KG1 (cell line): ENCODE data around the gene PHKG1.
"Not testable (repeated sequence)": the region's sequence is repeated elsewhere in the genome, so short reads cannot be mapped to it uniquely, and the experiment has no call there.

Source experiments
- DNase-seq: peaks from one replicate; lab custom pipeline; 2025; lab: John Stamatoyannopoulos, UW

Gene PHKG1

DNA sequence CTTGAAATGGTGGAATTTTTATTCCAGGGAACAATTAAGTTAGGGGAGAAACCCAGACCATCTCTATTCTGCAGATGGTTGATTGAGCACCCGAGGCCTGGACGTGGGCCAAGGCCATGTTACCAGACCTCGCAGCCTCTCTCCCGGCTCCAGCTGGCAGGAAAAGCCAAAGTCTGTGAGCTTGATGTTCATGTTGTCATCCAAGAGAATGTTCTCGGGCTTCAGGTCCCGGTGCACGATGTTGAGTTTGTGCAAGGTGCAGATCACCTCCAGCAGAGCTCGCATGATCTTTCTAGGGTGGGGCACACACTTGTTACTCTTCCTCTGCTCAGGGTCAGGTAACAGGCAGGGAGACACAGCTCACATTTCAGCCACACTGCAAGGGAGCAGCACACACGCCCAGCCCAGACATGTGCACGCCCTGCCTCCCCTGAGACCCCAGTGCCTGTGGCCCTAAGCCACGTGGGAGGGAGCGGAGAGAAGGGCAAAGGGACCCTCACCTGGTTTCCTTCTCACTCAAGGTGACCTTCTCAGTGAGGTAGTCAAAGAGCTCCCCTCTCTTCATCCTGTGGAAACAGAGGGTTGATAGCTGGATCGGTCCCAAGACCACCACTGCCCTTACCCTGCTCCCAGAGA lies 9.5 kb downstream of the PHKG1 start:
- no peak for DNase-seq

DNA sequence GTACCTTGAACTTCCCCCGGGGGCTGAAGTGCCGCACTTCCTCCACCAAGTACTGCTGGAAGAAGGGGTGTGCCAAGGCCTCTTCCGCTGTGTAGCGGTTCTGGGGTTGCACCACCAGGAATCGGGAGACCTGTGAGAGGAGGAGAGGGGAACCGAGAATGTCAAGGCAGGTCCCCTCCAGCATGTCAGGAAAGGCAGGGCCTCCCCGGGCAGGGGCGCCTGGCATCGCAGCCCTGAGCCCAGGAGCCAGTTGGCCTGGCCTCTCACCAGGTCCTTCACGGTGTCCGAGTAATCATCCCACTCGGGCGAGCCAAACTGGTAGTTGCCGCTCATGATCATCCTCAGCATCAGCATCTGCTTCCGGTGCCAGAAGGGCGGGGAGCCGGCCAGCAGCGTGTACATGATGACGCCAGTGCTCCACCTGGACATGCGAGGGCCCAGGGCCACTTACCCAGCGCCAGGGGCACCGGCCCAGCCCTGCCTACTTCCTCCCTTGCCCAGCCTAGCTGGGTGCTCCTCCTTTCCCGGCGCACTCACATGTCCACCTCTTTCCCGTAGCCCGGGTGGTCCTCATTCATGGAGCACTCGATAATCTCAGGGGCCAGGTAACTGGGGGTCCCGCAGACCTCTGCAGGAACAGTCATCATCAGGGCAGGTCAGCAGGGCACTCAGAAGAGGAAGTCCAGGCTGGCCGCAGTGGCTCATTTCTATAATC lies 11.0 kb downstream of the PHKG1 start:
- DNase-seq = no peak

DNA sequence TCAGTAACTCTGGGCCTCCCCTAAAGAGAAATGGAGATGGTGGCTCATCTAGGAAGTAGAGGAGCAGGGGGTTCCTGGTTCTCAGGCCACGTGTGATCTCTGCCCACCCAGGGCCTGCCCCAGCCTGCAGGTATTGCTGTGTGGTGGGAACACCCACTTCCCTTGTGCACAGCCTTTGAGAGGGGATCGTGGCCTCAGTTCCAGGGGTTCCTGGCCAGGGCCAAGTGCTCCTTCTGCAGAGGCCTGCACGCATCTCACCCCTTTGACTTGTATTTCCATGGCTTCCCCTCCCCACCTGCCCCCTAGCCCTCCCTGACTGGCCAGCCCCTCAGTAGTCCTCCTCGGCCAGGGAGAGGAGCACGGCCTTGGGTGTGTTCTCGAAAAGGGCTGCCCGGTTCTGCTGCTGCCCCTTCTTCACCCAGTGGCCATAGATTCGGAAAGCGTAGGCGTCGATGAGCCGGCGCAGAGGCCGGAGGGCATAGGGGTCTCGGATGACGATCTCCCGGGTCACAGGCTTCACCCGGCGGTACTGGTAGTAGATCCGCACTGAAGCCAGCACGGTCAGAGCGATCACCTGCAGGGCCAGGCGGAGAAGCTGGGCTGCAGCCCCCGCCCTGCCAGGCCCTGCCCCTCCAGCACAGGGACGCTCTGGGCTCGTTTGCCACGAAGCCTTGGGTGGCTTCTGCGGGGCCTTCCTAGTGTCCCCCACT lies 11.9 kb downstream of the PHKG1 start:
- not testable (repeated sequence) for DNase-seq

DNA sequence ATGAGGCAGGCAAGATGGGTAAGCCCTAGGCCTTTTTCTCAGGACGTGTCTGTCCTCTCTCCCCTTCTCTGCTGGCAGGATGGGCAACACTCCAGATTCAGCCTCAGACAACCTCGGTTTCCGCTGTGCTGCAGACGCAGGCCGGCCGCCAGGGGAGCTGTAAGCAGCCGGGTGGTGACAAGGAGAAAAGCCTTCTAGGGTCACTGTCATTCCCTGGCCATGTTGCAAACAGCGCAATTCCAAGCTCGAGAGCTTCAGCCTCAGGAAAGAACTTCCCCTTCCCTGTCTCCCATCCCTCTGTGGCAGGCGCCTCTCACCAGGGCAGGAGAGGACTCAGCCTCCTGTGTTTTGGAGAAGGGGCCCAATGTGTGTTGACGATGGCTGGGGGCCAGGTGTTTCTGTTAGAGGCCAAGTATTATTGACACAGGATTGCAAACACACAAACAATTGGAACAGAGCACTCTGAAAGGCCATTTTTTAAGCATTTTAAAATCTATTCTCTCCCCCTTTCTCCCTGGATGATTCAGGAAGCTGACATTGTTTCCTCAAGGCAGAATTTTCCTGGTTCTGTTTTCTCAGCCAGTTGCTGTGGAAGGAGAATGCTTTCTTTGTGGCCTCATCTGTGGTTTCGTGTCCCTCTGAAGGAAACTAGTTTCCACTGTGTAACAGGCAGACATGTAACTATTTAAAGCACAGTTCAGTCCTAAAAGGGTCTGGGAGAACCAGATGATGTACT lies 13.1 kb downstream of the PHKG1 start:
- DNase-seq = no peak

DNA sequence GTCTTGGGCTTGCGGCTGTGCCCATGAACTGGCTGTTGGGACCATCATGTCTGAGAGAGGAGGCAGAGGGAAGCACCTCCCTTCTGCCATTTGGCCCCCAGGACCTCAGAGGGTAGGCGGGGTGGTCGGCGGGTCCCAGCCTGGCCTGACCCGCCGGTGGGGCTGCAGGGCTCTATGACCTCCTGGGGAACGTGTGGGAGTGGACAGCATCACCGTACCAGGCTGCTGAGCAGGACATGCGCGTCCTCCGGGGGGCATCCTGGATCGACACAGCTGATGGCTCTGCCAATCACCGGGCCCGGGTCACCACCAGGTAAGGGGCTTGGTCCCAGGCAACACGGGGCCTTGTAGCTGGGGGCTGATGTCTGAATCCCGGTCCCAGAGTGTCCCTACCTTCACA lies 14.6 kb downstream of the PHKG1 start:
- no peak for DNase-seq

DNA sequence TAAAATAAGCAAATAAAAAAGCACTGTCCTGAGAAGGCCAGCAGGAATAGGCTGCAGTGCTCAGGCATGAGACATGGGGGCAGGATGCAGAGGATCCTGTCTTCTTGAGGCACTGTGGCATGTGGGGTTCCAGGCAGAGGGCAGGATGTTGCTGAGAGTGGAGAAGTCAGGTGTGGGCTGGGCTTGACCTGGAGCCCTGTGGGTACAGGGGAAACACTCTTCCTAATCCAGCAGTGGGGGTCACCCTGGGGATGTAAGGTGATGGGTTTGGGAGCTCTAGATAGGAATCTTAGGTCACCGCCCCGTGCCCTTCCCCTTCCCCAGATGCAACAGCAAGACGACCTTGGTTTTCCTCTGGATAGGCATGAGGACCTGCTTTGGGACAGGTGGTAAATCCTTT lies 15.1 kb downstream of the PHKG1 start:
- no peak for DNase-seq

DNA sequence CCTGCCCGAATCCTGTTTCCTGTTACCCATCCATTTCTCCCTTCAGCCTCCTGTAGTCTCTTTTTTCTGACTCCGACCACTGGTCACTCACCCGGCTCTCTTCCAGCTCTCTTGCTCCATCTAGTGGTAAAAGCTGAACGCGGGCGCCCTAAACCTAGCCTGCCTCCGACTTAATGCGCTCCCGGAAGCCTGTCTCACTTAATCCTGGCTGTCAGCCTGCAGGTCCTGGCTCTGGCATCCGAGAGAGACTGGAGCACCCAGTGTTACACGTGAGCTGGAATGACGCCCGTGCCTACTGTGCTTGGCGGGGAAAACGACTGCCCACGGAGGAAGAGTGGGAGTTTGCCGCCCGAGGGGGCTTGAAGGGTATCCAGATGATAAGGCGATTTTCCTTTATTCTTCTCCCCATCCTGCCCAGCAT lies 18.4 kb downstream of the PHKG1 start:
- DNase-seq = no peak

DNA sequence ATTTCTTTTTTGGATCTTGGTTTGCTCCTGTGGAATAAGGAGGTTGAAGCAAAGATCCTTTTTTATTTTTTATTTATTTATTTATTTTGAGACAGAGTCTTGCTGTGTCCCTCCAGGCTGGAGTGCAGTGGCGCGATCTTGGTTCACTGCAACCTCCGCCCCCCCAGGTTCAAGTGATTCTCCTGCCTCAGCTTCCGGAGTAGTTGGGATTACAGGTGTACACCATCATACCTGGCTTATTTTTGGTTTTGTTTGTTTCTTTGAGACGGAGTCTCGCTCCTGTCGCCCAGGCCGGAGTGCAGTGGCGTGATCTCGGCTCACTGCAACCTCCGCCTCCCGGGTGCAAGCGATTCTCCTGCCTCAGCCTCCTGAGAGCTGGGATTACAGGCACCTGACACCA lies 26.4 kb downstream of the PHKG1 start:
- not testable (repeated sequence) for DNase-seq

DNA sequence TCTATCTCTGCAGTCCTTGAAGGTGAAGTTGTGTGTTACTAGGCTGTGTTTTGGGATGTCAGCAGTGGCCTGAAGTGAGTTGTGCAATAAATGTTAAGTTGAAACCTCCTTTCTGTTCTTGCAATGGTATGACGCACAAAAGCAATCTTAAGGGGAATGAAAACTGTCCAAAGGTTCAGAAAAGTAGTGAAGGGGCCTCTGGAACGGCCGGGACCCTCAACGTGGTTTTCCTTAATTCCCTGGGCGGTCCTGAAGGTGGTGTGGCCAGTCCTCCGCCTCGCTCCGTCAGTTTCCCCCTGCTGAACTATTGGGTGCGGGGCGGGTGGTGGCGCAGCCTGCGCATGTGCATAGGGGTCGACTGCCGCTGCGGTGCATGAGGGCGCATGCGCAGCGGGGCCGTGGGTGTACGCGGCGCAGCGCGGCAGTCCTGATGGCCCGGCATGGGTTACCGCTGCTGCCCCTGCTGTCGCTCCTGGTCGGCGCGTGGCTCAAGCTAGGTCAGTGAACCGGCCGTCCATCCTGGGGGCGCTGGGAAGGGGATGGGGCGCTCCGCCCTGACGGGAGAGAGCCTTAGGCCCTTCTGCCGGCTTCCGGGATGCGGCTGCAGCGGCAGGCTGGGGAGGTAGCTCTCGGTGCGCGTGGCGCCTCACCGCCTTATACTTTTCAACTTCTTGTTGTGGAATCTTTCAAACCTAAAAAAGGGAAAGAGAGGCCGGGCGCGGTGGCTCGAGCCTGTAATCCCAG lies 28.7 kb downstream of the PHKG1 start, which contains the start of gene SUMF2:
SUMF2 (plus strand) TSS at position 405 of the 744 bp plus-strand sequence; CDS start at position 431, 26 bp downstream.
- peak; percentile 78 for DNase-seq

DNA sequence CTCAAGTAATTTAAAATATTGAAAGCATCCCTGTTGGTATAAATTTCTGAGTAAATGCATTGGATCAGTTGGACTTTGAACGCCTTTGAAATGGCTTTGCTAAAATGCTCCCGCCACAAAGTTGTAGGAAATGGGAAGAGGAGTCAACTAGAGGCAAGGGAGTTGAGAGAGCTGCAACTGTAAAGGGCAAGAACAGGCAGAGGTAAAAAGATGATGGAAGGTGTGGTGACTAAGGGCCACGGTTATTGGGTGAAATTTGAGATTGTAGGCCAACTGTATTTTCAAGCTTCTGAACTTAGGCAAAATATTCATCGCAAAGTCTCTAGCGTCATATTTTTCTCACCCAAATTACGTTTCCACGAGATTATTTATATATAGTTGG lies 29.3 kb downstream of the PHKG1 start:
- DNase-seq = no peak

DNA sequence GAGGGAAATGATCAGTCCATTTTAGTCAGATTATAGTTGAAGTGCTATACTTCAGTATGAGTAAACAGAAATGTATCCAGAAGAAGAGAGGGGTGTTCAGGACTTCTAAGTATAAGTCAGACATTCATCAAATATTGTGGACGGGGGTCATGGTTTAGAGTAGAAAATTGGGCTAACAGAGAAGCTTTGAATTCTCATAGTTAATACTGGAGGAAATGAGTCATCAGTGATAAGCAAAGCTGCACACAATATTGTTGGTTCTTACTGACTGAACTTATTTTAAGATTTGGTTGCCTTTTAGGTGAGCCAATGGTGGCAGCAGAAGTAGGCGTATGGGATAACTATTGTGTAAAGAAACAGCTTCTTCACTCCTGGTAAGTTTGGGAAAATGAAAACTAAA lies 30.4 kb downstream of the PHKG1 start:
- DNase-seq = no peak

DNA sequence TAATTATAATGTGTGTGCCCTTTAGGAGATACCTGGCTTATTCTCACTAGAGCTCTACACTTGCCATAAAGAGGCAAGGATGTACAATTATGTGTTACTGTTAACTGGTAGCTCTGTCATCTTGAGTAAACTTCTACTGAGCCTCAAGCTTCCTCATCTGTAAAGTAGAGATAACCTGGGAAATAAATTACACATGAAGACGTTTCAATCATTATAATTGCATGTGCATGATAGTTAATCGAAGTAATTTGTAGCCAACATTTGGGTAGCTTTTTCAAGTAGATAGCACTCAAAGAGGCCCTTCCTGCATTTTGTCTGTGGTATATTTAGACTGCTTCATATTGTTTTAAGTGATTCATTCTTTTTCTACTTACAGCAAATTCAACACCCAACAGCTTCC lies 38.8 kb downstream of the PHKG1 start:
- DNase-seq = no peak

DNA sequence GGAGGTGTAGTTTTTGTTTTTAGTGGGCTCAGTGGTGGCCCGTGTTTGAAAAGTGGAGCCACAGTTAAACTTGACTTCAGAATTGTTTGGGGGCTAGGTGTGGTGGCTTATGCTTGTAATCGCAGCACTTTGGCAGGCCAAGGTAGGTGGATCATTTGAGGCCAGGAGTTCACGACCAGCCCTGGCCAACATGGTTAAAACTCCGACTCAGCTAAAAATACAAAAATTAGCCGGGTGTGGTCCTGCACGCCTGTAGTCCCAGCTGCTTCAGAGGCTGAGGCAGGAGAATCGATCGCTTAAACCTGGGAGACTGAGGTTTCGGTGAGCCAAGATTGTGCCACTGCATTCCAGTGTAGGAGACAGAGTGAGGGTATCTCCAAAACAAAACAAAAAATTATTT lies 39.4 kb downstream of the PHKG1 start:
- DNase-seq = no peak

DNA sequence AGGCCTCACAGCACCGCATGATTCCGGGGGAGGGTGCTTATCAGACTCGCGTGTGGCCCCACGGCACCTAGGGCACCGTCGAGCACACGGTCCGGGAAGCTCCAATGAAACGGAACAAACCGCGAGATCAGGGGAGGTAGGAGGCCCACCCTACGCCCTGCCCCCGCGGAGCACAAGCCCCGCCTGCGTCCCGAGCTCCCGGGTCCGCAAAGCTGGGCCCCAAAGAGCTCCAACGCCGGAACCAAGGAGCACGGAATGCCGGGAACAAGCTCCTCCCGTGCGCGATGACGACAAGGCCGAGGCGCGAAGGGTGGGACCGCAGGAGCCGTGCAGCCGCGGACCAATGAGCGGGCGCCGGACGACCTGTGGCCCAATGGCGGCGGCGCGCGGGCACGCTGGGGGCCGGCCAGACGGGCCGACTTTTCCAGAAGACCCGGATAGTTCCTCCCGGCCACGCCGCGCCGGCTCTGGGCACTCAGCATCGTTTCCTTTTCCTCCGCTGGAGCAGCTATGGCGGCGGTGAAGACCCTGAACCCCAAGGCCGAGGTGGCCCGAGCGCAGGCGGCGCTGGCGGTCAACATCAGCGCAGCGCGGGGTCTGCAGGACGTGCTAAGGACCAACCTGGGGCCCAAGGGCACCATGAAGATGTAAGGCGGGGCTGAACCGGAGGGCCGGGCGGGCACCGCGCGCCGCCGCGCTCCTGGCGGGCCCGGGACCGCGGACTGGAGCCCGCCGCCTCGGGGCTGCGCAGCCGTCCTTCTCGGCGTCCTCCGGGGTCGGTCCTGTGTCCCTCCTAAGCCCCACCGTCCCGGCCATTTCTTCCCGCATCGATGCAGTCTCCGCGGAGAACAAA lies 41.2 kb downstream of the PHKG1 start, which contains the start of the genes CCT6A and PSPH:
CCT6A (plus strand) TSS at position 427 of the 853 bp plus-strand sequence; CDS start at position 511, 84 bp downstream.
PSPH (minus strand) TSS at position 106 of the 853 bp plus-strand sequence. CDS start 30,232 bp downstream, outside the sequence.
- peak; percentile 87 for DNase-seq

DNA sequence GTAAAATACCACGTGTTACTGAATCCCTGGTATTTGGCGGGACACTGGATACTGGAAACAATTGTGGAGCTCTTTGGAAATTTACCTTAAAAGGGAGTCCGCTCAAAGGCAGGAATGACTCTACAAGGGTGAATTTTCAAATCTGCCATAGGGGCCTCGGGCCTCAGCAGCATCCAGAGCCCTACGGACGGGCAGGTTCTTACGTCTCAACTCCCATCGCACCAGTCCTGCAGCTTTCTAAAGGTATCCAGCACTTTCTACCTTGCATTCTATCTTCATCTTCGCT lies 41.8 kb downstream of the PHKG1 start:
- no peak for DNase-seq

DNA sequence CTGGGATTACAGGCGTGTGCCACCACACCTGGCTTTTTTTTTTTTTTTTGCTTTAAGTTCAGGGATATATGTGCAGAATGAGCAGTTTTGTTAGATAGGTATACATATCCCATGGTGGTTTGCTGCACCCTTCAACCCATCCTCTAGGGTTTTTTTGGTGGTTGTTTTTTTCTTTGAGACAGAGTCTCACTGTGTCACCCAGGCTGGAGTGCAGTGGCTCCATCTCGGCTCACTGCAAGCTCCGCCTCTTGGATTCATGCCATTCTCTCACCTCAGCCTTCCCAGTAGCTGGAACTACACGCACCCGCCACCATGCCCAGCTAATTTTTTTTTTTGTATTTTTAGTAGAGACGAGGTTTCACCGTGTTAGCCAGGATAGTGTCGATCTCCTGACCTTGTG lies 44.0 kb downstream of the PHKG1 start:
- not testable (repeated sequence) for DNase-seq

DNA sequence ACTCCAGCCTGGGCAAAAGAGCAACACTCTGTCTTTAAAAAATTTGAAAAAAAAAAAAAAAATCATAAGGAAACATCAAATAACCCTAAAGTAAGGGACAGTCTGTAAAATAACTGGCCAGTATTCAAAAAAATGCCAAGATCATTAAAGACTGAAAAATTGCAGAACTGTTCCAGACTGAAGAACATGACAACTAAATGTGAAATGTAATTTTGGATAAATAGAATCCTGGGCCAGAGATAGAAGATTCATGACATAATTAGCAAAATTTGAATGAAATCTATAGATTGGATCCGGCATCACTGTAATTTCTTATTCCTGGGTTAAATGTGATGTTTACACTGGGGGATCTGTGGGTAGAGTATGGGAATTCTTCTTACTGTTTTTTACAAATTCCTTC lies 44.5 kb downstream of the PHKG1 start:
- no peak for DNase-seq

DNA sequence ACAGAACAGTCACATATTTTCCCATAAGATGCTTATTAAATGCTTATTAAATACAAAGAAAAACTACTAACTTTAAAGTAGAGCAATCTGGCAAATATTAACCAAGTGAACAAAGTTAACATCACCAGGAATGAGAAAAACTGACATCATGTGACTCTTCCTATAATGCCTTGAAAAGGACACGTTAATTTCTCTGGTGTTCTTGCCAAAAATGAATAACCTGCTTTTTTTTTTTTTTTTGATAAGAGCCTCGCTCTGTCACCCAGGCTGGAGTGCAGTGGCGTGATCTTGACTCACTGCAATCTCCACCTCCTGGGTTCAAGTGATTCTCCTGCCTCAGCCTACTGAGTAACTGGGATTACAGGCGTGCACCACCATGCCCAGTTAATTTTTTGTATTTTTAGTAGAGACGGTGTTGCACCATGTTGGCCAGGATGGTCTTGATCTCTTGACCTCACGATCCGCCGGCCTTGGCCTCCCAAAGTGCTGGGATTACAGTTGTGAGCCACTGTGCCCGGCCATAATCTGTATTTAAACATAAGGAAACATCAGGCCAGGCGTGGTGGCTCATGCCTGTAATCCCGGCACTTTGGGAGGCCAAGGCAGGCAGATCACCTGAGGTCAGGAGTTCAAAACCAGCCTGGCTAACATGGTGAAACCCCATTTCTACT lies 45.2 kb downstream of the PHKG1 start:
- DNase-seq = not testable (repeated sequence)

DNA sequence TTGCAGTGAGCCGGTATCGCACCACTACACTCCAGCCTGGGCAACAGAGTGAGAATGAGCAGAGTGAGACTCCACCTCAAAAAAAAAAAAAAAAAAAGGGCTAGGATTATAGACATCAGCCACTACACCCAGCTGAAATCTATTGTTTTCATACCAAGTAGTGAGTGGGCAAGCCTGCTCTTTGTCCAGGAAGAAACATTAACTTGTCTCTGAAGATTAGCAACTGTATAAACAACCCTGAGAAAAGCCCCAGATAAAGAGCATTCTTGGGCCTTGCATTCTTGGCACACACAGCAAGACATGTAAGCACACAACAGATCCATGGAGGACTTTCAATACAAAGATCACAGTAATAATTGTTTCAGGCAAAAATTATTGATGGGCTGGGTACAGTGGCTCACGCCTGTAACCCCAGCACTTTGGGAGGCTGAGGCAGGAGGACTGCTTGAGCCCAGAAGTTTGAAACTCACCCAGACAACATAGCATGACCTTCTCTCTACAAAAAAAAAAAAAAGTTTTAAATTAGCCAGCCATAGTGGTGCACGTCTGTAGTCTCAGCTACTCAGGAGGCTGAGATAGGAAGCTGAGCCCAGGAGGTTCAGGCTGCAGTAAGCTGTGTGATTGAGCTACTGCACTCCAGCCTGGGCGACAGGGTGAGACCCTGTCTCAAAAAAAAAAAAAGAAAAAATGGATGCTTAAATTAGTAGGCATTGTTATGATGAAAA lies 45.9 kb downstream of the PHKG1 start:
- DNase-seq = no peak
